ENCODE data around the gene AGFG1. TPM values are rescaled to one million over a fixed set of nuclear protein-coding genes. Genes with fewer than 3 reads are reported as not detected.

AGFG1 gene
- total RNA-seq, 1 donor from 2014 or later = 49.5 TPM

DNA sequence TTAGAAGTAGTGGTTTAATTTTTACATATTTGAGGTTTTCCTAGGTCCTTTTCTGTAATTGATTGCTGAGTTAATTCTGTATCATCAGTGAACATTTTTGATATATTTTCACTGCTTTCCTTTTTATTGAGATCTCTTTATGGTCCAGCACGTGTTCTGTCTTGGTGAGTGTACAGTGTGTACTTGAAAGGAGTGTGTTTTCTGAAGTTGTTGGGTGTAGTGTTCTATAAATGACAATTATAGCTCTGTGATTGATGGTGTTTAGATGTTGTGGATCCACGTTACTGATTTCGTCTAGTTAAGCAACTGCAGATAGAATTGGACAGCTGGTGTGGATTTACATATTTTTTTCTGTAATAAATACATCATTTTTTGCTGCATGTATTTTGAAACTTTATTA is 32.7 kb downstream of the AGFG1 start:
- Mint-ChIP-seq H3K4me3 (ENCODE audit: unreplicated experiment) (no peak overlapping the region), H3K27me3 (ENCODE audit: low read depth) (no peaks in the 10 kb centered on the region), H3K27ac (ENCODE audit: unreplicated experiment) (peak overlapping the region; percentile 27), H3K36me3 (ENCODE audit: low read depth) (no peaks in the 10 kb centered on the region), H3K9me3 (ENCODE audit: low read depth) (no peaks in the 10 kb centered on the region), H3K4me1 (ENCODE audit: low read depth) (peaks cover 38% of the 10 kb centered on the region)
- no peak for TF ChIP-seq CTCF (IDR thresholded peaks at IDR 0.05)
- DNase-seq (ENCODE audit: low spot score) = no peak

GRCh38 chr2:227506456-227506855 is 34.5 kb downstream of the AGFG1 start:
- Mint-ChIP-seq H3K4me3 (ENCODE audit: unreplicated experiment) (no peak overlapping the region), H3K4me1 (ENCODE audit: low read depth) (peaks cover 54% of the 10 kb centered on the region), H3K27ac (ENCODE audit: unreplicated experiment) (peak overlapping the region; percentile 49), H3K9me3 (ENCODE audit: low read depth) (no peaks in the 10 kb centered on the region), H3K36me3 (ENCODE audit: low read depth) (no peaks in the 10 kb centered on the region), H3K27me3 (ENCODE audit: low read depth) (no peaks in the 10 kb centered on the region)
- no peak for TF ChIP-seq CTCF (IDR thresholded peaks at IDR 0.05)
- no peak for DNase-seq (ENCODE audit: low spot score)

DNA sequence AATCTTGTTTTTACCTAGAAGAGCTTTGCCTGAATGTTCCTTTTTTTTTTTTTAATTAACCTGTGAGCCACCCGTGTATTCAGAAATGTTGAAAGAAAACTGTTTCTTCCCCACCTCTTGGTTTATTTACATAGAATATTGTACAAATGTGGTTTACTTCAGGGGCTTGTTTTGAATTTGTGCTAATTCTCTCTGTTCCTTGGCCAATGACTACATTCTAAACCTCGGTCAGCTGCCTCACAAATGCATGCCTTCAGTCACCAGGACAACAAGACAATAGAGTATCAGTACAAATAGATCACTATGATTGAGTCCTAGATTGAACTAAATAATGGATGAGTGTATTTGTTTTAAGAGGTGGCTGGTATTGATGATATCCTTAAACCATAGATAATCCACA is 36.0 kb downstream of the AGFG1 start:
- Mint-ChIP-seq H3K4me3 (ENCODE audit: unreplicated experiment) (no peak overlapping the region), H3K27ac (ENCODE audit: unreplicated experiment) (no peak overlapping the region), H3K4me1 (ENCODE audit: low read depth) (peaks cover 69% of the 10 kb centered on the region), H3K9me3 (ENCODE audit: low read depth) (no peaks in the 10 kb centered on the region), H3K36me3 (ENCODE audit: low read depth) (no peaks in the 10 kb centered on the region), H3K27me3 (ENCODE audit: low read depth) (no peaks in the 10 kb centered on the region)
- no peak for DNase-seq (ENCODE audit: low spot score)
- no peak for TF ChIP-seq CTCF (IDR thresholded peaks at IDR 0.05)

- Mint-ChIP-seq H3K27ac (ENCODE audit: unreplicated experiment) (no peak overlapping the region), H3K36me3 (ENCODE audit: low read depth) (no peaks in the 10 kb centered on the region)
- no peak for TF ChIP-seq CTCF (IDR thresholded peaks at IDR 0.05)
Measured at GRCh38 chr2:227509076-227509475, 37.1 kb downstream of the AGFG1 start.

DNA sequence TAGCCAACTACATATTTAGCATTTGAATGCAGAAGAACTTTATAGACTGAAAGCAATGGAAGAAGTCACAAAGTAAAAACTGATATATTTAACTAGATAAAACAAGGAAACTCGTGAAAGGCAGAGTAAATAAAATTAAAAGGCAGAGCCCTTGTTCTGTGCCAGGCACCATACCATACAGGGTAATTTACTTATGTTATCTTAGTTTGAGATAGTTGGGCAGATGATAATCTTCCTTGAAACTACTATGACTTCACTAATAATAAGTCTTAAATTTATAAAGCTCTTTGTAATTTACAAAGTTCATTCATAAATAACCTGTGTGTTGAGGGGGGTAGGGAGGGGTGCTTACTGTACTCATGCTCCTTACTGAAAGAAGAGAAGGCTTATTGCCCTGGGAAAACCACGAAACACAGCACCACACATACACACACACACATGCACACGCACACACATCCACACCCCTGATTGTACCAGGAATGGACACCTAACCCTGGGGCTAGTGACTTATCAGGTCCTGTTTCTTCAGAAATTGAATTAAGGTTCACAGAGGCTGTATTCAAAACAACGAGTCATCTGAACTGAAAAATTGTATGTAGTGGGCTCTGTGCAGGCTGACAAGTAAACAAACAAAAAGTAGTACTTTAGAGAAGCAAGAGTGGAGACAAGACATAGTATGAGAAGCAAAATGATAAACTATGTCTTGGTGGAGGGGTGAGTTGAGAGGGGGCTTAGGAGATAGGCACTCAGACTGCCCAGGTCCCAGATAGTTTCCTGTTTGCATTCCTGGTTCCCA is 38.1 kb downstream of the AGFG1 start:
- H3K4me3 Mint-ChIP-seq (ENCODE audit: unreplicated experiment) = no peak overlapping the region
- TF ChIP-seq CTCF (IDR thresholded peaks at IDR 0.05) = no peak
- DNase-seq (ENCODE audit: low spot score) = no peak

More at GRCh38 chr2:227509076-227509475, 37.1 kb downstream of the AGFG1 start:
- DNase-seq (ENCODE audit: low spot score) = no peak
- H3K4me3 Mint-ChIP-seq (ENCODE audit: unreplicated experiment) = no peak overlapping the region
- no peaks in the 10 kb centered on the region for H3K9me3 Mint-ChIP-seq (ENCODE audit: low read depth)
- peaks cover 69% of the 10 kb centered on the region for H3K4me1 Mint-ChIP-seq (ENCODE audit: low read depth)
- H3K27me3 Mint-ChIP-seq (ENCODE audit: low read depth) = no peaks in the 10 kb centered on the region

More for the DNA sequence above, 38.1 kb downstream of the AGFG1 start:
- no peak overlapping the region for H3K27ac Mint-ChIP-seq (ENCODE audit: unreplicated experiment)
- H3K36me3 Mint-ChIP-seq (ENCODE audit: low read depth) = no peaks in the 10 kb centered on the region
- H3K9me3 Mint-ChIP-seq (ENCODE audit: low read depth) = no peaks in the 10 kb centered on the region
- peaks cover 63% of the 10 kb centered on the region for H3K4me1 Mint-ChIP-seq (ENCODE audit: low read depth)
- no peaks in the 10 kb centered on the region for H3K27me3 Mint-ChIP-seq (ENCODE audit: low read depth)
